ENCODE measurements around the gene MIR17HG.
"Not testable (repeated sequence)": the region's sequence is repeated elsewhere in the genome, so short reads cannot be mapped to it uniquely, and the experiment has no call there.

MIR17HG gene

DNA sequence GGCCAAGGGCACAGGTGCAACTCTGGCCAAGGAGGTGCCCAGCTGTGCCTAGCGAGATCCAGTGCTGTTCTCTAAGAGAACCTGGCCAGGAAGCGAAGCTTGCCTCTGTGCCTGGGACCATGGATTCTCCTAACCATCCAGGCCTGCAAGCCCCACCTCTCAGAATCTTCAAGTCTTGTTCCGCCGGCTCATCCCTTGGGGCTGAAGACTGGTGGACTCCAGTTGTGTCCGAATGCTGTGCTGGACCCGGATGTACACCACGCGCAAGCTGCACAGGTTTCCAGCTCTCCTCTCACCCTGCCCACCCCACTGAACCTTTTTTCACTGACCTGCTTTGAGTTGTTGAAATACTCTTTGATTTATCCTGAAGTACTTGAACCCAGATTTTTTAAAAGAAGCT is 27.5 kb upstream of the MIR17HG start:
- Histone ChIP-seq H3K4me1 (ENCODE audit: control insufficient read depth, low read length) (no peaks in the 10 kb centered on the region), H3F3A (ENCODE audit: control insufficient read depth, insufficient read depth) (no peaks in the 10 kb centered on the region), H3K27me3 (ENCODE audit: control insufficient read depth, low read length) (peaks cover 4% of the 10 kb centered on the region), H4K20me1 (ENCODE audit: control insufficient read depth, insufficient read depth, low read depth, low read length) (no peaks in the 10 kb centered on the region), H3K27ac (ENCODE audit: low read depth, low read length) (no peak overlapping the region), H3K4me3 (ENCODE audit: low read length) (no peak overlapping the region), H3K79me2 (ENCODE audit: control insufficient read depth, low read length) (no peaks in the 10 kb centered on the region), H3K4me2 (ENCODE audit: low read length) (no peak overlapping the region), H3K36me3 (ENCODE audit: control insufficient read depth, low read length) (no peaks in the 10 kb centered on the region), H3K9me2 (replicated peaks; ENCODE audit: control insufficient read depth, low read length) (no peaks in the 10 kb centered on the region), H3K9me3 (ENCODE audit: control insufficient read depth, insufficient read depth, low read length) (no peaks in the 10 kb centered on the region)
- TF ChIP-seq EZH2phosphoT487 (IDR thresholded peaks at IDR 0.05; ENCODE audit: borderline replicate concordance, low read length) (no peak), CTCF (IDR thresholded peaks at IDR 0.05; ENCODE audit: low read depth, low read length, poor library complexity, severe bottlenecking) (no peak)

DNA sequence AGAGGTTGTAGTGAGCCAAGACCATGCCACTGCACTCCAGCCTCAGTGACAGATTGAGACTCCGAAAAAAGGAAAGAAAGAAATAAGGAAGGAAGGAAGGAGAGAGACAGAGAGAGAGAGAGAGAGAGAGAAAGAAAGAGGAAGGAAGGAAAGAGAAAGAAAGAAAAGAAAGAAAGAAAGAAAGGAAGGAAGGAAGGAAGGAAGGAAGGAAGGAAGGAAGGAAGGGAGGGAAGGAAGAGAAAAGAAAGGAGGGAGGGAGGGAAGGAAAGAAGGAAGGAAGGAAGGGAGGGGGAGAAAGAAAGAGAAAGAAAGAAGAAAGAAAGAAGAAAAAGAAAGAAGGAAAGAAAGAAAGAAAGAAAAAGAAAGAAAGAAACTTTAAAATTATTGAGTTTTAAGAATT is 26.5 kb upstream of the MIR17HG start:
- not testable (repeated sequence) for H4K20me1 ChIP-seq (ENCODE audit: control insufficient read depth, insufficient read depth, low read depth, low read length); H3K27me3 ChIP-seq (ENCODE audit: control insufficient read depth, low read length); H3K9me3 ChIP-seq (ENCODE audit: control insufficient read depth, insufficient read depth, low read length); H3K27ac ChIP-seq (ENCODE audit: low read depth, low read length); H3F3A ChIP-seq (ENCODE audit: control insufficient read depth, insufficient read depth); H3K79me2 ChIP-seq (ENCODE audit: control insufficient read depth, low read length); H3K4me2 ChIP-seq (ENCODE audit: low read length); H3K9me2 ChIP-seq (replicated peaks; ENCODE audit: control insufficient read depth, low read length); H3K36me3 ChIP-seq (ENCODE audit: control insufficient read depth, low read length); H3K4me3 ChIP-seq (ENCODE audit: low read length); H3K4me1 ChIP-seq (ENCODE audit: control insufficient read depth, low read length)

DNA sequence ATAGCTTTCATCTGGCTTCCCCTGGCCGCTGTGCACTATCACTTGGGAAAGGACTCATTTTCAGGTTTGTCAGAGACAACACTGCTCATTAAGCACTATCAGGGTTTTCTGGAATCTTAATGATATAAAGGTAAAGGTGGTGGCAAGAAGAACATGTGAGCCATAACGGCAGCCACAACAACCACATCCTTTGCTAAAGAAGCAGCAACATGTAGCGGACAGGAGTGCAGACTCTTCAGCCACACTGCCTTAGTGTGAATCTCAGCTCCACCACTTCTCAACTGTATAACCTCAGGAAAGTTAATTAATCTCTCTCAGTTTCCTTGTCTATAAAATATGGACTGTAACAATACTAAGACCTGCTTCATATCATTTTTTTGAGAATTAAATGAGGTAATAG is 24.1 kb upstream of the MIR17HG start:
- Histone ChIP-seq H3K4me2 (ENCODE audit: low read length) (no peak overlapping the region), H3K36me3 (ENCODE audit: control insufficient read depth, low read length) (no peaks in the 10 kb centered on the region), H3K9me2 (replicated peaks; ENCODE audit: control insufficient read depth, low read length) (no peaks in the 10 kb centered on the region), H3F3A (ENCODE audit: control insufficient read depth, insufficient read depth) (no peaks in the 10 kb centered on the region), H3K4me3 (ENCODE audit: low read length) (no peak overlapping the region), H3K4me1 (ENCODE audit: control insufficient read depth, low read length) (no peaks in the 10 kb centered on the region), H3K9me3 (ENCODE audit: control insufficient read depth, insufficient read depth, low read length) (no peaks in the 10 kb centered on the region), H3K27ac (ENCODE audit: low read depth, low read length) (no peak overlapping the region), H3K27me3 (ENCODE audit: control insufficient read depth, low read length) (peaks cover 6% of the 10 kb centered on the region), H3K79me2 (ENCODE audit: control insufficient read depth, low read length) (no peaks in the 10 kb centered on the region), H4K20me1 (ENCODE audit: control insufficient read depth, insufficient read depth, low read depth, low read length) (no peaks in the 10 kb centered on the region)
- TF ChIP-seq CTCF (IDR thresholded peaks at IDR 0.05; ENCODE audit: low read depth, low read length, poor library complexity, severe bottlenecking): no peak
- no peak for TF ChIP-seq EZH2phosphoT487 (IDR thresholded peaks at IDR 0.05; ENCODE audit: borderline replicate concordance, low read length)

- Histone ChIP-seq H3K4me3 (ENCODE audit: low read length) (no peak overlapping the region), H3K9me2 (replicated peaks; ENCODE audit: control insufficient read depth, low read length) (no peaks in the 10 kb centered on the region), H3K27me3 (ENCODE audit: control insufficient read depth, low read length) (peaks cover 14% of the 10 kb centered on the region), H3K79me2 (ENCODE audit: control insufficient read depth, low read length) (no peaks in the 10 kb centered on the region), H3K4me1 (ENCODE audit: control insufficient read depth, low read length) (no peaks in the 10 kb centered on the region), H3K4me2 (ENCODE audit: low read length) (no peak overlapping the region), H3K36me3 (ENCODE audit: control insufficient read depth, low read length) (no peaks in the 10 kb centered on the region), H3F3A (ENCODE audit: control insufficient read depth, insufficient read depth) (no peaks in the 10 kb centered on the region), H3K9me3 (ENCODE audit: control insufficient read depth, insufficient read depth, low read length) (no peaks in the 10 kb centered on the region), H4K20me1 (ENCODE audit: control insufficient read depth, insufficient read depth, low read depth, low read length) (no peaks in the 10 kb centered on the region), H3K27ac (ENCODE audit: low read depth, low read length) (no peak overlapping the region)
- no peak for TF ChIP-seq CTCF (IDR thresholded peaks at IDR 0.05; ENCODE audit: low read depth, low read length, poor library complexity, severe bottlenecking)
- no peak for TF ChIP-seq EZH2phosphoT487 (IDR thresholded peaks at IDR 0.05; ENCODE audit: borderline replicate concordance, low read length)
Measured at GRCh38 chr13:91326146-91326545, 21.3 kb upstream of the MIR17HG start.

All from DOHH2 (cell line).